ENCODE data around the gene ZNF836. TPM values are rescaled to one million over a fixed set of nuclear protein-coding genes. Genes with fewer than 3 reads are reported as not detected.

Gene ZNF836
- polyA plus RNA-seq, 2 of the 4 experiments (the other 2 are of a cell fraction) = 0.81 to 0.85 TPM

- H3K4me1 ChIP-seq = no peaks in the 10 kb centered on the region
- CTCF ChIA-PET = no interaction called here
- H3K4me2 ChIP-seq = no peak overlapping the region
- H3K27ac ChIP-seq = no peak overlapping the region
- WGBS (ENCODE audit: missing lambda C conversion rate) = 81% methylated on average over 7 of the region's 7 CpGs
- DNase-seq (ENCODE audit: low read depth in 1 of 2, low spot score in 1 of 2) (no peak), ATAC-seq (no peak), FAIRE-seq (no peak)
- H3K9me3 ChIP-seq = peaks cover 78% of the 10 kb centered on the region
- POLR2A ChIA-PET = interaction anchor here (1.4 kb wide), 1 partner anchor 10 kb away, joined by 3 read pairs; the partner anchor contains the start of gene PPP2R1A
- H3K4me3 ChIP-seq = no peak overlapping the region
- no peak for TF ChIP-seq ESRRA (IDR thresholded peaks at IDR 0.05; ENCODE audit: borderline replicate concordance, low read length)
- no peak for TF ChIP-seq NR3C1 (IDR thresholded peaks at IDR 0.05)
- no peak for TF ChIP-seq REST (IDR thresholded peaks at IDR 0.05)
- no peak for TF ChIP-seq ATOH8 (CRISPR knock-in tag; IDR thresholded peaks at IDR 0.05; ENCODE audit: low read depth)
- TF ChIP-seq POLR2A (IDR thresholded peaks at IDR 0.05; ENCODE audit: low read length) = no peak
- no peak for TF ChIP-seq NPAS2 (CRISPR knock-in tag; IDR thresholded peaks at IDR 0.05; ENCODE audit: borderline replicate concordance)
Measured at GRCh38 chr19:52200044-52200443, 28.6 kb upstream of the ZNF836 start.

- CTCF ChIA-PET = interaction anchor here (0.7 to 1.8 kb wide), 2 partner anchors 11 to 30 kb away, joined by 3 to 5 read pairs; no protein-coding TSS in a partner anchor
- WGBS (ENCODE audit: missing lambda C conversion rate) = 88% methylated on average over 3 of the region's 3 CpGs
- POLR2A ChIA-PET = interaction anchor here (1.4 kb wide), 1 partner anchor 9 kb away, joined by 8 read pairs; the partner anchor contains the start of gene PPP2R1A
- ATAC-seq (no peak), FAIRE-seq (no peak), DNase-seq (ENCODE audit: low read depth in 1 of 2, low spot score in 1 of 2) (no peak)
- TF ChIP-seq USF2 (IDR thresholded peaks at IDR 0.05) (no peak), EHF (CRISPR knock-in tag; IDR thresholded peaks at IDR 0.05) (no peak), SMC3 (IDR thresholded peaks at IDR 0.05) (no peak), RARB (CRISPR knock-in tag; IDR thresholded peaks at IDR 0.05) (no peak), TP53 (CRISPR knock-in tag; IDR thresholded peaks at IDR 0.05) (no peak), ESRRA (IDR thresholded peaks at IDR 0.05; ENCODE audit: borderline replicate concordance, low read length) (no peak), POLR2AphosphoS2 (conservative IDR thresholded peaks at IDR 0.05; ENCODE audit: low read length) (no peak)
- Histone ChIP-seq H3K4me3 (no peak overlapping the region), H3K4me2 (no peak overlapping the region), H3K27ac (no peak overlapping the region), H3K4me1 (no peaks in the 10 kb centered on the region), H3K9me3 (peaks cover 86% of the 10 kb centered on the region)
Measured at GRCh38 chr19:52198678-52199077, 27.3 kb upstream of the ZNF836 start.

- TF ChIP-seq ZFP36 (IDR thresholded peaks at IDR 0.05; ENCODE audit: borderline replicate concordance, partially characterized antibody) (no peak), SMC3 (IDR thresholded peaks at IDR 0.05) (no peak), REST (IDR thresholded peaks at IDR 0.05) (no peak), HOXB13 (CRISPR knock-in tag; IDR thresholded peaks at IDR 0.05; ENCODE audit: low read depth) (no peak), USF2 (IDR thresholded peaks at IDR 0.05) (no peak), EHMT2 (IDR thresholded peaks at IDR 0.05; ENCODE audit: low read depth) (no peak), RNF2 (IDR thresholded peaks at IDR 0.05; ENCODE audit: borderline replicate concordance, low read depth) (no peak), TP53 (CRISPR knock-in tag; IDR thresholded peaks at IDR 0.05) (no peak), FOSL2 (IDR thresholded peaks at IDR 0.05) (no peak), FOSL2 (CRISPR knock-in tag; IDR thresholded peaks at IDR 0.05) (no peak), CBX8 (IDR thresholded peaks at IDR 0.05) (no peak), ZC3H11A (IDR thresholded peaks at IDR 0.05) (no peak)
- H3K4me3 ChIP-seq = no peak overlapping the region
- no peak overlapping the region for H3K27ac ChIP-seq
- CTCF ChIA-PET = interaction anchor here (0.7 to 1.8 kb wide), 3 partner anchors 12 to 31 kb away, joined by 3 to 5 read pairs (median 3); no protein-coding TSS in a partner anchor
- H3K4me2 ChIP-seq = no peak overlapping the region
- 94% methylated on average over 3 of the region's 3 CpGs for WGBS (ENCODE audit: missing lambda C conversion rate)
- peaks cover 93% of the 10 kb centered on the region for H3K9me3 ChIP-seq
- no peak for DNase-seq (ENCODE audit: low read depth in 1 of 2, low spot score in 1 of 2)
- H3K4me1 ChIP-seq = no peaks in the 10 kb centered on the region
- FAIRE-seq = no peak
- POLR2A ChIA-PET = interaction anchor here (1.4 kb wide), 1 partner anchor 9 kb away, joined by 8 read pairs; the partner anchor contains the start of gene PPP2R1A
- no peak for ATAC-seq
Measured at GRCh38 chr19:52197964-52198363, 26.5 kb upstream of the ZNF836 start.

Data from A549 (cell line).